ENCODE results near the gene SNRNP40.
A peak's percentile ranks its signal among the peaks of the same experiment; 100 is the strongest.

The SNRNP40 gene

DNA sequence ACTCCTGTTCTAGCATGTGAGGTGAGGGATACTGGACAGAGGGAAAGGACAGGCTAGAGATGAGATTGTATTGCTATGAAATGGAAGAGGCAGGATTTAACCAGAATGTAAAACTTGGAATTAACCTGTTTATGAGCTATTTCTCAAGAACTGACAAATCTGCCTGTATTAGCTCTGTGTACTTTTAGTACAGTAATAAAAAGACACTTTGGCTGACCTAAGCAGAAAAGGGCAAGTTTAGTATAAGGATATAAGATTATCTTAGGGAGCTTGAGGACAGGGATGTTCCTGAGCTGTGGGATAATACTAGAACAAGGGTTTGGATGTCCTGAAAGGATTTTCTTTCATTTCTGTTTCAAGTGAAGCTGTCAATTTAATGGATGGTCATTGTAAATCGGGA is 11.4 kb upstream of the SNRNP40 start:
- in situ Hi-C loops (cut with HindIII; ENCODE audit: low sequenced_read_pairs), result no loop called here
- TF ChIP-seq, protein P1, sequence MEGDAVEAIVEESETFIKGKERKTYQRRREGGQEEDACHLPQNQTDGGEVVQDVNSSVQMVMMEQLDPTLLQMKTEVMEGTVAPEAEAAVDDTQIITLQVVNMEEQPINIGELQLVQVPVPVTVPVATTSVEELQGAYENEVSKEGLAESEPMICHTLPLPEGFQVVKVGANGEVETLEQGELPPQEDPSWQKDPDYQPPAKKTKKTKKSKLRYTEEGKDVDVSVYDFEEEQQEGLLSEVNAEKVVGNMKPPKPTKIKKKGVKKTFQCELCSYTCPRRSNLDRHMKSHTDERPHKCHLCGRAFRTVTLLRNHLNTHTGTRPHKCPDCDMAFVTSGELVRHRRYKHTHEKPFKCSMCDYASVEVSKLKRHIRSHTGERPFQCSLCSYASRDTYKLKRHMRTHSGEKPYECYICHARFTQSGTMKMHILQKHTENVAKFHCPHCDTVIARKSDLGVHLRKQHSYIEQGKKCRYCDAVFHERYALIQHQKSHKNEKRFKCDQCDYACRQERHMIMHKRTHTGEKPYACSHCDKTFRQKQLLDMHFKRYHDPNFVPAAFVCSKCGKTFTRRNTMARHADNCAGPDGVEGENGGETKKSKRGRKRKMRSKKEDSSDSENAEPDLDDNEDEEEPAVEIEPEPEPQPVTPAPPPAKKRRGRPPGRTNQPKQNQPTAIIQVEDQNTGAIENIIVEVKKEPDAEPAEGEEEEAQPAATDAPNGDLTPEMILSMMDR (IDR thresholded peaks at IDR 0.05; ENCODE audit: low read depth, low read length, missing control alignments), result no peak
- DNase-seq (ENCODE audit: low read depth), result no peak
- H3K4me3 ChIP-seq (ENCODE audit: low read depth, low read length), result no peak overlapping the region

DNA sequence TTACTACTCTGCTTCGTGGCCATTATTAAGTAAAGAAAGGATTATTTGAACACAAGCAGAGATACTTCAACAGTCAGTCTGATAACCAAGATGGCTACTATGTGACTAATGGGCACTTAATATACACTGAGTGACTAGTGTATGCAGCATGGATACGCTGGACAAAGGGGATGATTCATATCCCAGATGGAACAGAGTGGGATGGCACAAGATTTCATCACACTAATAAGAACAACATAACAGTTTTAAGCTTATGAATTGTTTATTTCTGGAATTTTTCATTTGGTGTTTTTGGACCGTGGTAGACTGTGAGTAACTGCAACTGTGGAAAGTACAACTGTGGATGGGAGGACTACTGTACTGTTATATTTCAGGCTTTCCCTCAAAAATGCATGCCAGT is 9.7 kb upstream of the SNRNP40 start:
- no peak overlapping the region for H3K4me3 ChIP-seq (ENCODE audit: low read depth, low read length)
- TF ChIP-seq, protein P1 (IDR thresholded peaks at IDR 0.05; ENCODE audit: low read depth, low read length, missing control alignments), result no peak
- in situ Hi-C loops (cut with HindIII; ENCODE audit: low sequenced_read_pairs), result no loop called here
- peak; percentile 34 for DNase-seq (ENCODE audit: low read depth)

DNA sequence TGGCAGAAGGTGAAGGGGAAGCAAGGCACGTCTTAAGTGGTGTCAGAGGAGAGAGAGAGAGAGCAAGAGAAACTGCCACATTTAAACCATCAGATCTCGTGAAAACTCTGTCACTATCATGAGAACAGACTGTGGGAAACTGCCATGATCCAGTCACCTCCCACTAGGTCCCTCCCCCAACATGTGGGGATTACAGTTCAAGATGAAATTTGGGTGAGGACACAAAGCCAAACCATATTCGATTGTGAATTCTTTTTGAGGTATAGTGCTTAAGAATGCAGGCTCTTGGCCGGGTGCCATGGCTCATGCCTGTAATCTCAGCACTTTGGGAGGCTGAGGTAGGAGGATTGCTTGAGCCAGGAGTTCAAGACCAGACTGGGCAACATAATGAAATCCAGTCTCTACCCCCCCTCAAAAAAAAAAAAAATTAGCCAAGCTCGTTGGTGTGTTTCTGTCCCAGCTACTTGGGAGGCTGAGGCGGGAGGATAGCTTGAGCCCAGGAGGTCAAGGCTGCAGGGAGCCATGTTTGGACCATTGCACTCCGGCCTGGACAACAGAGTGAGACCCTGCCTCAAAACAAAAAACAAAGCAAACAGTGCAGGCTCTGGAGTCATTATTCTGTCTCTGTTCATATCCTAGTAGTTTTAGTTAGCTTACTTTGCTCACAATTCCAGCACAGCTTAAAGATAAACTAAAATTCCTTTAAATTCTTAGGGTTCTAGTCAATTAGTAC is 6.3 kb upstream of the SNRNP40 start:
- no peak for DNase-seq (ENCODE audit: low read depth)
- TF ChIP-seq, protein P1 (IDR thresholded peaks at IDR 0.05; ENCODE audit: low read depth, low read length, missing control alignments), result no peak
- in situ Hi-C loops (cut with HindIII; ENCODE audit: low sequenced_read_pairs), result no loop called here
- no peak overlapping the region for H3K4me3 ChIP-seq (ENCODE audit: low read depth, low read length)

DNA sequence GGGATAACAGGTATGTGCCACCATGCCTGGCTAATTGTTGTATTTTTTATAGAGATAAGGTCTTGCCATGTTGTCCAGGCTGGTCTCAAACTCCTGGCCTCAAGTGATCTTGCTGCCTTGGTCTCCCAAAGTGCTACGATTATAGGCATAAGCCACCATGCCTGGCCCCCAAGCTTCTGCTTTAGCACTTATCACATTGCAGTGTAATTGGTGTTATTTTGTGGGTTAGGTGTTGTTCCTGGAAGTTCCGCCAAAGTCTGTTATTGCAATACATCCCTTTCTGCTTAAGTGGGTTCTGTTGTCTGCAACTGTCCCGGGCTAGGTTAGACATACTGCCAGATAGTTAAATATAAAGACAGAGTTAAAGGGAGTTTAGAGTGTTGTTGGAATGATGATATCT is 3.6 kb upstream of the SNRNP40 start:
- TF ChIP-seq, protein P1 (IDR thresholded peaks at IDR 0.05; ENCODE audit: low read depth, low read length, missing control alignments), result no peak
- H3K4me3 ChIP-seq (ENCODE audit: low read depth, low read length), result no peak overlapping the region
- in situ Hi-C loops (cut with HindIII; ENCODE audit: low sequenced_read_pairs), result no loop called here
- no peak for DNase-seq (ENCODE audit: low read depth)

DNA sequence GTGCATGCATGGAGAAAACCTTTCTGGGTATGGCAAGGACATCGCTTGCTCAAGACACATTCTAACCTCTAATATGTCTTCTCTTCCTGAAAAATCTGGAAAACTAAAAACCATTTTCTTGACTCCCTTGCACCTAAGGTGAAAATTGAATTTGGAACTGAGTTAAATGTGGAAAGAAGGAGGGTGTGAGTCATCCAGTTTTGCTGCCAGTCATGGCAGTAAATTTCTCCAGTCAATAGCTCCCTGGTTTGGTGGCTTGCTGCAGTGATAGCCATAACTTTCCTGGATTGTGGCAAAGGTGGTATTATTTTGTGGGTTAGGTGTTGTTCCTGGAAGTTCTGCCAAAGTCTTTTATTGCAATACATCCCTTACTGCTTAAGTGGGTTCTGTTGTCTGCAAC is 2.8 kb upstream of the SNRNP40 start:
- TF ChIP-seq, protein P1 (IDR thresholded peaks at IDR 0.05; ENCODE audit: low read depth, low read length, missing control alignments), result no peak
- H3K4me3 ChIP-seq (ENCODE audit: low read depth, low read length), result no peak overlapping the region
- in situ Hi-C loops (cut with HindIII; ENCODE audit: low sequenced_read_pairs), result no loop called here
- no peak for DNase-seq (ENCODE audit: low read depth)

DNA sequence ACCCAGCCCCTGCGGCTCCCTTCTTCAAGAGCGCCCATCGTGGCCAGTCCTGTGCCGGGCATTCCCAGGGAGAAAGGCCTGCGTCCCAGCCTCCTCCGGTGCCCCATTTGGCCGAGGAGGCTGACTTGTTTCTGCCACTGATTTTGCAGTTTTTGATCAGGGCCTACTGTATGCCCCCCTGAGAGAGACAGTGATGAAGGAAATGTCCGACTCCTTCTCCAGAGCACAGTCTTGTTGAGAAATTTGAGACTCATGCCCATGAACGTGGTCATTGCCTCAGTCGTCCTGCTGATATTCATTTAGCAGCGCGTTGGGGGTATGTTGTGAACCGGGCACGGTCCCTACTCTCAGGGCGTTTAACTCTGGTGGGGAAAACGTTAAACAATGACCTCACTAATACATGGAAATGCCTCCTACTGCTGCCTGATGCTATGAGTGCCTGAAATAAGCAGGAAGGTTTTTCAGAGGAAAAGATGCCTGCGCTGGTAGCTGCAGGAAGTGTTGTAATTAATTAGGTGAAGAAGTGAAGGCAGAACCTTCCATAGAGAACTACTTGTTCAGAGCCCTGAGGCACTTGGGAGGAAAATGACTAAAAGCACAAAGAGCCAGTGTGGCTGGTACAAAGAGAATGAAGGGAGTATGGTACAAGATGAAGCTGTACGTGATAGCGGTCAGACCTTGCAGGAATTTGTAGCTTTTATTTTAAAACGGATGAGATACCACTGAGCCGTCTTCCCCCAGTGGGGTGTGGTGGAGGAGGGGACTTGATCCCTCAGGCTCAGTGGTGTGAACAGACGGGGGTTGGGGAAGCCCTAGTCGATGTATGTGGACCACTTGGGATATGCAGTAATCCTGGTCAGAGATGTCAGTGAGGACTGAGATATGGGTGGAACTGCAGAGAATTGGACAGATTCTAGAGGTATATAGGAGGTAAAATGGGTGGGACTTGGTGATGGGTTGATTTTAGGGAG is 974 bp upstream of the SNRNP40 start:
- TF ChIP-seq, protein P1 (IDR thresholded peaks at IDR 0.05; ENCODE audit: low read depth, low read length, missing control alignments), result no peak
- DNase-seq (ENCODE audit: low read depth), result no peak
- in situ Hi-C loops (cut with HindIII; ENCODE audit: low sequenced_read_pairs), result no loop called here
- H3K4me3 ChIP-seq (ENCODE audit: low read depth, low read length), result peak overlapping the region; percentile 98

Measured in astrocyte of the cerebellum (primary cell).